Stimulated activated naive CD4-positive, alpha-beta T cell treated with Interleukin-2 at 50 U/mL for 16 hours (primary cell): ENCODE results near the gene C3.
"Not testable (repeated sequence)": the region's sequence is repeated elsewhere in the genome, so short reads cannot be mapped to it uniquely, and the experiment has no call there.

Experiments used
- DNase-seq: peaks from one replicate; lab custom pipeline; 2025; lab: John Stamatoyannopoulos, UW

Gene C3

DNA sequence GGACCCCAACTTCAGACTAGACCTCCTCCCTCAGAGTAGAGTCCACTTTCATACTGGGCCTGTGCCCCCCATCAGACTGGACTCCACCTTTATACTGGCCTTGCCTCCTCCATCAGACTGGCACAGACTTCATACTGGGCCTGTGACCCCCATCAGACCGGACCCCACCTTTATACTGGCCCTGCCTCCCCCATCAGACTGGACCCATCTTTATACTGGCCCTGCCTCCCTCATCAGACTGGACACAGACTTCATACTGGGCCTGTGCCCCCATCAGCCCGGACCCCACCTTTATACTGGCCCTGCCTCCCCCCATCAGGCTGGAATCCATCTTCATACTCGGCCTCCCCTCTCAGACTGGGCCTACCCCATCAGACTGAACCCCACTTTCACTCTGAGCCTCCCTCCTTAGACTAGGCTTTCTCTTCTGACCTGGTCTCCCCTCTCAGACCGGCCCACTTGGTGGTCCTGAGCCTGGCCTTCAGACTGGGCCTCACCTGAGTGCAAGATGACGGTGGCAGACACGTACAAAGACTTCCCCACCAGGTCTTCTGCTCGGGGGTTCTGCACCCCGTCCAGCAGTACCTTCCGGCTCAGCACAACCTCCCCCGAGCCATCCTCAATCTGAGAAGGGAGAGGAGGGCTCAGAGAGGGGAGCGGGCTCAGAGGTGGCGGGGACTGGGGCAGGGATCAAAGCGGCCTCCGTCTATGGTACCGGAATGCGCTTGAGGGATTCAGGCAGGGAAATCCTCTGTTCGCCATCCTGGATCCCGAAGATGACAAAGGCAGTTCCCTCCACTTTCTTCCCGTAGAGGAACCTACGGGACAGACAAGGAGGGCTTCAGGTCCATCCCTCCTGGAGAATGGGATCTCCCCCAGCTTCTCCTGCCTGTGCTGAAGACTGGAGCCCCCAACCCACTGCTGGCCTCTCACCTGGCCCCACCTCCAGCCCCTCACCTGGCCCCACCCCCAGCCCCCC lies 7.5 kb downstream of the C3 start:
- DNase-seq = no peak

DNA sequence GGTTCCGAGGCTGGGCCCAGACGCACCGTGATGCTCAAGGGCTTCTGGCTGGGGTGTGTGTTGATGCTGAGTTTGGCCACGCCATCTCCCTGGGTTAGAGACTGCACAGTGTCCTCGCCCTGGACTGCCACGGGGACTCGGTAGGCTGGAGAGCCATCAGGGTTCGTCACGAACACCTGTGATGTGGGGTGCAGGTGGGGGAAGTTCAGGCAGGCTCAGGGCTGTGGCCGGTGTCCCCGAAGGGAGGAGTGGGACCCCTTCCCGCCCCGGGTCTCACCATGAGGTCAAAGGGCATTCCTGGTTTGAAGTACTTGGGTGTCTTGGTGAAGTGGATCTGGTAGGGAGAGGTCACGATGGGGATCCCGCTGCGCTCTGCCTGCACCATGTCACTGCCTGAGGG lies 8.2 kb downstream of the C3 start:
- DNase-seq = no peak

DNA sequence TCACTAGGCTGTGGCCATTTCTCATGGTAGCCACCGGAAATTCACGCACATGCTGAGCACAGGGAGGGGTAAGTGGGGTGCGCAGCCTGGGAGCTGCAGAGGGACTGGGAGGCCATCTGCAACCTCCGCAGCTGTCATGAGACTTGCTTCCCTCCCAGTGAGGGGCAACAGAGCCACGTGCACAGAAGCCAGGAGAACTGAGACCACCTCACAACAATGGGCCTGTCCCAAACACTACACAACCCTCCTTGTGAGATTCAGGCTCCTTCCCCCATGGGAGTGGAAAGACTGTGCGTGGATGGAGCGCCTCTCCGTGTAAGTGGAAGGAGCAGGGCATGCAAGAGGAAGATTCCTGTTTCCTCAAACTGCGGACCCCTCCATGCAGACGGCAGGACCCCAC lies 8.8 kb downstream of the C3 start:
- no peak for DNase-seq

DNA sequence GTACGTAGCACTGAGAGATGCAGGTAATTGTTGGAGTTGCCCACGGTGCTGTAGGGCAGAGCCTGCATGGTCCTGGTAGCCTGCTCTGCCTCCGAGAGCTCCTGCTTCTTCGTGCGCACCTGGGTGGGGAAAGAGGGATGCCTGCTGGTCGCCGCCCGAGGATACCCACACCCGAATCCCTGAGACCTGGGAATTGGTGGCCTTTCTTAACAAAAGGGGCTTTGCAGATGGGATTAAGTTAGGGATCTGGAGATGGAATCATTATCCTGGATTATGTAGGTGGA lies 9.4 kb downstream of the C3 start:
- DNase-seq = no peak

DNA sequence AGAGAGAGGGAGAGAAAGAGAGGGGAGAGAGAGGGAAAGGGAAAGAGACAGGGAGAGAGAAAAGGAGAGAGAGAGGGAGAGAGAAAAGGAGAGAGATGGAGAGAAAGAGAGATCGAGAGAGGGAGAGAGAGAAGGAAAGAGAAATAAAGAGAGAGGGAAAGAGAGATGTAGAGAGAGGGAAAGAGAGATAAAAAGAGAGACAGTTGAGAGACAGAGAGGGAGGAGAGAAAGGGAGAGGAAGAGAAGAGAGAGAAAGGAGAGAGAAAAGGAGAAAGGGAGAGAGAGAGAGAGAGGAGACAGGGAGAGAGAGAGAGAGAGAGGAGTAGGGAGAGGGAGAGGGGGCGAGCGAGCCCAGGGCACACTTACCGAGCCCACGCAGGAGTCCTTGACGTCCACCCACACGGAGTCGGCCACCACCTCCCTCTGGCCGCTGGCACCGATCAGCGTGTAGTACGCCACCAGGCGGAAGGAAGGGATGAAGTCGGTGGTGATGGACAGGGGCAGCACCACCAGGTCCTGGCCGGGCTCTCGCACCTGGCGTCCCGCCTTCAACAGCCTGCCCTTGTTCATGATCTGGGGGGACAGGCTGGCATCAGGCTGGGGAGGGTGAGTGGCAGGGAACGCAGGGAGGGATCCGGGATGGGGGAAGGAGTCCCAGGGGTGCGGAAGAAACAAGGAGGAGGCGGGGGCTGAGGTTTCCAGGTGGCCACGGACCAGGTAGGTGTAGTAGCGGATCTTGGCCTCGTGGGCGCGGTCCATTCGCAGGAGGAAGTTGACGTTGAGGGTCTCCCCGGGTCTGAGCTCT lies 10.0 kb downstream of the C3 start:
- DNase-seq = no peak

DNA sequence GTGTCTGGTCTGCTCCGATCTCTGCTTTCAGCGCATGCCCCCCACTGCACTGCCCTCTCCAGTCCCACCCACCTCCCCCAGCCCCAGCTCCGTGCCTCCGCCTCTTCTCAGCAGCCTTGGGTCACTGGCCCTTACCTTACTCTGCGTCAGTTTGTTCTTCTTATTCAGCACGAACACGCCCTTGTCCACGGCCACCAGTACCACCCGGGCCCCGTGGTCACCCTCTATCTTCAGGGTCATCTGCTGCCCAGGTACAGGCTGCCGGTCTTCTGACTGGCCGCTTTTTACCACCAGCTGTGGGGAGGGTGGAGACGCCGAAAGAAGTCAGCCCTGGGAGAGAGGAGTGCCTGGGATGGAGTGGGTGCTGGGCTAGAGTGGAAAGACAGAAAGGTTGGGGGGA lies 10.9 kb downstream of the C3 start:
- DNase-seq = no peak

DNA sequence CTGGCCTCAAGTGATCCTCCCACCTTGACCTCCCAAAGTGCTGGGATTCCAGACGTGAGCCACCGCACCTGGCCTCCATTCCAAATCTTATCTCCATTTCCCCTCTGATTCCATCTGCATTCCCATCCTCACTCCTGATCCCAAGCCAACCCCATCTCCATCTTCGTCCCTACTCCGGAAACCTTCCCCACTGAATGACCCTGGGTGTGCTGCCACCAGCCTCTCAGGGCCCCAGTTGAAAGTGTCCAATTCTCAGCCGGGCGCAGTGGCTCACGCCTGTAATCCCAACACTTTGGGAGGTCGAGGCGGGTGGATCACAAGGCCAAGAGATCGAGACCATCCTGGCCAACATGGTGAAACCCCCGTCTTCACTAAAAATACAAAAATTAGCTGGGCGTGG lies 11.5 kb downstream of the C3 start:
- not testable (repeated sequence) for DNase-seq

DNA sequence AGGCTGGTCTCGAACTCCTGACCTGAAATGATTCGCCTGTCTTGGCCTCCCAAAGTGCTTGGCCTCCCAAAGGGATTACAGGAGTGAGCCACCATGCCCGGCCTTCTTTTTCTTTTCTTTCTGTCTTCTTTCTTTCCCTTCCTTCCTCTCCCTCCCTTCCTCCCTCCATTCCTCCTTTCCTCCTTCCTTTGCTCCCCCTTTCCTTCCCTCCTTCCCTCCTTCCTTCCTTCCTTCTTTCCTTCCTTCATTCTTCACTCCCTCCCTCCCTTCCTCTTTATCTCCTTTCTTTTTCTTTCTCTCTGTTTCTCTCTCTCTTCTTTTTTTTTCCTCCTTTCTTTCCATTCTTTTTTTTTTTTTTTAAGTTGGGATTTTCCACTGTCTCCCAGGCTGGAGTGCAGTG lies 12.1 kb downstream of the C3 start:
- no peak for DNase-seq

DNA sequence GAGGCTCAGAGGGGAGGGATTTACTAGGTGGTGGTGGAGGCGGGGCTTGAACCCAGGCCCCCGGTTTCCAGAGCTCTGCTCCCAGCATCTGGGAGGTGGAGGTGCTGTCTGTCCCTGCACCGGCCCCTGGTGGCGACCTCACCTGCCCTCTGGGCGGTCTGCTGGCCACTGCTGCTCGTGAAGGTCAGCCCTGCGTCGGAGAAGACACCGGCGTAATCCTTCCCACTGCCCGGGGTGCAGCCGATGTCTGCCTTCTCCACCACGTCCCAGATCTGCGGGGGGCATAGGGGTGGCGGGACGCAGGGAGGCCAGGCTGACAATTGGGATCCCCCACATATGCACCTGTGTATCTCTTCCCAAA lies 12.8 kb downstream of the C3 start:
- DNase-seq = no peak

DNA sequence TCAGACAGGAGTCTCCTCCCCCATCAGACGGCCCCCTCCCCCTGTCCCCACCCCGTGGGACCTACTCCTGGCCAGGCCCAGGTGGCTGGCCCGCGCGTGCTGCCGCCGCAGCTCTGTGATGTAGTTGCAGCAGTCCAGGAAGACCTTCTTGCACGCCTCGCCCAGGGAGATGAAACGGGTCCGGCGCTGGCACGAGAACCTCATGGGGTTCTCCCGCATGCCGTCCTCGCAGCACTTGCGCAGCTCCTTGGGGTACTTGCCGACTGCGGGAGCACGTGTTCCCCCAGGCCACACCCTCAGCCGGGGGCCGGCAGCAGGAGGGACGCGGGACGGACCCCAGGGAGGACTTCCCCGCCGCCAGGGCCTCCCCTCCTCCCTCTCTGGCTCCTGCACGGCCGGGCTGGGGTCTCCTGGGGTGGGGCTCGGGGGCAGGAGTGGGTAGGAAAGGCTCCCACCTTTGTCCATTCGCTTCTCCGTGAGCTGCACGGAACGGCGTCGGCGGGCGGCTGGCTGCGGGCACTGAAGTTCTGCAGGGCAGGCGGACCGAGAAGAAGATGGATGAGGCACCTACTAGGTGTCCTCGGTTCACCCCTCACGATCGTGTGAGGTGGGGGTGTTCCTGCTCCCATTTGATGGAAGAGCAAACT lies 13.3 kb downstream of the C3 start:
- no peak for DNase-seq

DNA sequence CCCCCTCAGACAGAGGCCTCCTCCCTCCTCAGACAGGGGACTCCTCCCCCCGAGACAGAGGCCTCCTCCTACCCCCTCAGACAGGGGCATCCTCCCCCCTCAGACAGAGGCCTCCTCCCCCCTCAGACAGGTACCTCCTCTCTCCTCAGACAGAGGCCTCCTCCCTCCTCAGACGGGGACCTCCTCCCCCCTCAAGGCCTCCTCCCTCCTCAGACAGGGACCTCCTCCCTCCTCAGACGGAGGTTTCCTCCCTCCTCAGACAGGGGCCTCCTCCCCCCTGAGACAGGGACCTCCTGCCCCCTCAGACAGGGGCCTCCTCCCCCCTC lies 13.9 kb downstream of the C3 start:
- DNase-seq = no peak

DNA sequence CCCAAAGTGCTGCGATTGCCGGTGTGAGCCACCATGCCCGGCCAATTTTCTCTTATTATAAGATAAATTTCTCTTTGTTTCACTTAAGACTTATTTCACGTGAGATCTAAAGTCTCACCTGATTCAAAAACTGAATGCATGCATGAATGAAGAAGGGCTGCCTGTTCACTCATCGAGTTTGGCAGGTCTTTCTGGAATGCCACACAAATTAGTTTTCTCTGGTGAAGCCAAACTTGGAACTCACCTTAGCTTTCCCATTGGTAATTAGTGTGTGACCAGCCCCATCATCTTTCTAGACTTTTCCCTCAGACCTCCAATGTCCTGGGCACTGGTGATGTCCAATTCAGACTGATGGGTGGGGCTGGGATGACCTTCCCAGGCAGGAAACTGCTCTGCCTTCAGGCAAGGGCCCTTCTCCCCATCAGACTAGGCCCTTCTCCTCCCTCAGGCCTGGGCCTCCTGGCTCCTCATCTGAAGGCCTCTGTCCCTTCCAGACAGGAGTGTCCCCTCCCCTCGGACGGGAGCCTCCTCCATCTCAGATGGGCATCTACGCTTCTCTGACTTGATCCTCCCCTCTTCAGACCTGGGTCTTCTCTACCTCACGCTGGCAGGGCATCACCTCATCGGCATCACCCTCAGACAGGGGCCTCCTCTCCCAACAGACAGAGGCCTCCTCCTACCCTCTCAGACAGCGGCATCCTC lies 14.4 kb downstream of the C3 start:
- DNase-seq = no peak

DNA sequence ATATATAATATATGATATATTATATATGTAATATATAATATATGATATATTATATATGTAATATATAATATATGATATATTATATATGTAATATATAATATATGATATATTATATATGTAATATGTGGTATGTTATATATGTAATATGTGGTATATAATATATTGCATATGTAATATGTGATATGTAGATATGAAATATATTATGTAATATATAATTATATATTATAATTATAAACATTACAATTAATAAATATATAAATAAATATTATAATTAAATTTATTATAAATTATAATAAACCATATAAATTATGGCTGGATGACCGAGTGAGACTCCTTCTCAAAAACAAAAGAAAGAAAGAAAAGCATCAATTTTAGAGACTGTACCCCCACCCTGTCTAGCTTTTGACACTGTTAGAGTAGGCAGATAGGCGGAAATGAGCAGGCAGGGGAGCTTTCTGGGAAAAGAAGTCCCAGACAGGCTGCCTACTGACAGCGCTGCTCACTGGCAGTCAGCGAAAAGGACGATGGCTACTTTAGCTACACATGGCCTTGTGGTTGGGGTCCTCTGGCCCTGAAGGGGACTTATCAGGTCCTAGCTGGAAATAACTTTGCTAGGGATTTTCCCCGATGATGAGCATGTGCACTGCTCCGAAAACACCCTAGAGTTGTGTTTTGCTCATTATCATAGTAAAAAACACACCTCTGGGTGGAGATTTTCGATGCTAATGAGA lies 19.7 kb downstream of the C3 start:
- DNase-seq = no peak

DNA sequence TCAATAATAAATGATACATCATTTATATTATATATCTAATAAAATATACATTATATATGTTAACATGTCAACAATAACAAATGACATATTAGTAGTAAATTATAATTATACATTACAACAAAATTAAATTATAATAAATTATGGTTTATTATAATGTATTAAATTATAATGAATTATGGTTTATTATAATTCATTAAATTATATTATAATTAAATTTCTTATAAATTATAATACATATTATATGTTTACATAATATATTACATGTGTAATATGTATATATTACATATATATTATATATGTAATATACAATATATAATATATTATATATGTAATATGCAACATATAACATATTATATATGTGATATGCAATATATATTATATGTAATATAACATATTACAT lies 20.5 kb downstream of the C3 start:
- DNase-seq = no peak

DNA sequence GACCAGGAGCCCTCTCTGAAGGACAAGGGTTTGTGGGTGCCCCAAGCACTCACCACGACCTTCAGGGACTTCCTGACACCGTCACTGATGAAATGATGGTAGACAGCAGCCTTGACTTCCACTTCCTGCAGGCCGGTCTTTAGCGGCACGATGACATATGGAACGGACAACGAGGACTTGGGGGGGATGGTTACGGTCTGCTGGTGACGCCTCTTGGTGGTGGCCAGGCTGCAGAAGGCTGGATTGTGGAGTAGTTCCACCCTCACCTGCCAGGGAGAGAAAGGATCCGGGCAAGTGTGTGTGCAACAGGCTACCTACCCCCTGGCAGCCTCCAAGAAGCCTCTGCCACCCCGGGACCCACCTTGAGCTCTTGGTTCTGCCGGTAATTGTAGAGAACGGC lies 23.2 kb downstream of the C3 start:
- DNase-seq = no peak

DNA sequence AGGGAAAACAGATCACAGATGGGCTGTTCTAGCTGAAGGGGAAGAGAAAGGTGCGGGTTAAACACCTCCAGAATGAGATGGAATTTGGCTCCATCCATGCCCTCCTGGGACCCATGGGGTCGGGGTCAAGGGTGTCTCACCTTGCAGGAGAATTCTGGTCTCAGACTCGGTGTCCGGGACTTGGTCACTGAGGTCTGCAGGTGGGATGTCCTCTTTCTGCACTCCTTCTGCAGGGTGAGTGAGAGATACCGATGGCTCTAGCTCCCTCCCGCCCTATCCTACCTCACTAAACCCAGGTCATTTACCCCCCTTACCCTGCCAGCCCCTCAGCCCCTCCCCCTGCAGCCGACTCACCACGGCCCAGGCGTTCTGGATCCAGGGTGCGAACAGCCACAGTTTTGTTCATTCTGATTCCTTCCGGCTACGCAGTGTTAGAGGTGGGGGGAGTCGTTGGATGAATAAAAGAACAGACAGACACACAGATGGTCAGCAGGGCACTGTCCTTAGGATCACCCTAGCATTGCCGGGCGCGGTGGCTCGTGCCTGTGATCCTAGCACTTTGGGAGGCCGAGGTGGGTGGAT lies 24.1 kb downstream of the C3 start:
- no peak for DNase-seq

DNA sequence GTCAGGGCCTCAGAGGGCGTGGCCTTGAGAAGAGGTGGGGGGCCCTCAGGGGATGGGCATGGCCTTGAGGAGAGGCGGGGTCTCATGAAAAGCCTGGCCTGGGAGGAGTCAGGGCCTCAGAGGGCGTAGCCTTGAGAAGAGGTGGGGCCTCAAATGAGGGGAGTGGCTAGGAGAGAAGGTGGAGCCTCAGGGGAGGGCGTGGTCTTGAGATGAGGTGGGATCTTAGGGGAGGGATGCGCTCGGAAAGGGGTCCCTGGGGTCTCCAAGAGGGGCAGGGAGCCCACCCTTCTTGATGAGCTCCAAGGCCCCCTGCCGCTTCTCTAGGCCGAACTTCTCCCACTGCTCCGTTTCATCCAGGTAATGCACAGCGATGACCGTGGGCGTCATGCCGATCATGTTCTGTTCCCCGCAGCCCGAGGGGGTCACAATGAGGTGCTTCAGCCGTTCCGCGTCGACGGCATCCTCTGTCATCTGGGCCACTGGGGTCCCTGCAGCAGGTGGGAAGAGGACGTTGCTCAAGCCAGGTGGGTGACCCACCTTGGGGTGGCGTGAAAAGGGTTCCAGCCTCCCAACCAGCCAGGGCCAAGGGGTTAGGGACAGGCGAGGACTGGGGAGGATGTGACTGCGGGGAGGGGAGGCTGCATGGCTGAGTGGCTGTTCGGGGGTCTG lies 26.2 kb downstream of the C3 start:
- DNase-seq = no peak

DNA sequence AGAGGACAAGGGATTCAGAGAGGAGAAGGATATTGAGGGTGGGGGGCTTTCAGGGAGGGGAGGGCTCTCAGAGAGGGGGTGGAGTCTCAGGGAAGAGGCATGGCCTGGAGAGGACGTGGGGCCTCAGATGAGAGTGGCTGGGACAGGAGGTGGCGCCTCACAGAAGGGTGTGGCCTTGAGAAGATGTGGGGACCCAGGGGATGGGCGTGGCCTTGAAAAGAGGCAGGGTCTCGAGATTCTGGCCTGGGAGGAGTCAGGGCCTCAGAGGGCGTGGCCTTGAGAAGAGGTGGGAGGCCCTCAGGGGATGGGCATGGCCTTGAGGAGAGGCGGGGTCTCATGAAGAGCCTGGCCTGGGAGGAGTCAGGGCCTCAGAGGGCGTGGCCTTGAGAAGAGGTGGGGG lies 26.8 kb downstream of the C3 start:
- DNase-seq = no peak

DNA sequence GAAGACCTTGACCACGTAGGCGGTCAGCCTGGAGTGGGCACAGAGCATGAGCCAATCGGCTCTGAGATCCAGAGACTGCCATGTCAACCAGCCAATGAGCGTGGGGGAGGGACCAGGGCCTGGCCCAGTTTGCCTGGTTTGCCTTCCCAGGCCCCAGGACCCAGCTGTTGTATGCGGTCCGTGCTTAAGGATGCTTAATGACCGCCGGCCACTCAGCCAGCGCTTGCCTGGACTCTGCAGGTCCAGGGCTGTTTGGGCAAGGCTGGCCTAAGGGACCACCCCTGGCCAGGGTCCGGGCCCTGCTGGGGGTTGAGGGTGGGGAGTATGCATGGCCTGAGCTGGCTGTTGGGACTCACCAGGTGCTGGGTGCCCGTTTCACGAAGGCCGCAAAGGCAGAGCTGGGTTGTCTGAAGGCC lies 27.4 kb downstream of the C3 start:
- no peak for DNase-seq

DNA sequence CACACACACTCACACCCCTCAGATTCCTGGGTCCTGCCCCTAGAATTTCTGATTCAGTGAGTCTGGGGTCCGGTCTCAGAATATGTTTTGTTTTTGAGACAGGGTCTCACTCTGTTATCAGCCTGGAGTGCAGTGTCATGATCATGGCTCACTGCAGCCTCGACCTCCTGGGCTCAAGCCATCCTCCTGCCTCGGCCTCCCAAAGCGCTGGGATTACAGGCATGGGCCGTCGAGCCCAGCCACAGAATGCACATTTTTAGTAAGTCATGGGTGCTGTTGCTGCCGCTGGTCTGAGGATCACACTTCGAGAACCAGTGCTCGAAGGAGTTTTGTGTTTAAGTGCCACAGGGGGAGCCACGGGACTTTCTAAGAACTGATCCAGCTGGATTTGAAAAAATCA lies 28.4 kb downstream of the C3 start:
- no peak for DNase-seq

DNA sequence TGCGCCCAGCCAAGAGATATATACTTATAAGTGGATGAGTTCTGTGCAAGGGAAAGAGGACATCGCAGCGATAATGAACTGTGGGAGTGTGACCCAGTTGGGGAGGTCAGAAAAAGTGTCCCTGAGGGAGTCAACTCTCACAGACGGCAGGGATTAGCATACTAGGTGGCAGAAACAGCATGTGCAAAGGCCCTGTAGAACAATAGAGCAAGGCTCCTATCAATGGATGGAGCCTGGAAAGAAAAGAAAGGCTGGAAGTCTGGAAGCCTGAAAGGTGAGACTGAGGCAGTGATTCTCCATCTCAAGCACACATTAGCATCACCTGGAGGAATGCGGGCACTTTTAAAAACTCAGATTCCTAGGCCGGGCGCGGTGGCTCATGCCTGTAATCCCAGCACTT lies 29.1 kb downstream of the C3 start:
- DNase-seq = no peak
